Measurements from ENCODE around the gene TARBP2.

DNA sequence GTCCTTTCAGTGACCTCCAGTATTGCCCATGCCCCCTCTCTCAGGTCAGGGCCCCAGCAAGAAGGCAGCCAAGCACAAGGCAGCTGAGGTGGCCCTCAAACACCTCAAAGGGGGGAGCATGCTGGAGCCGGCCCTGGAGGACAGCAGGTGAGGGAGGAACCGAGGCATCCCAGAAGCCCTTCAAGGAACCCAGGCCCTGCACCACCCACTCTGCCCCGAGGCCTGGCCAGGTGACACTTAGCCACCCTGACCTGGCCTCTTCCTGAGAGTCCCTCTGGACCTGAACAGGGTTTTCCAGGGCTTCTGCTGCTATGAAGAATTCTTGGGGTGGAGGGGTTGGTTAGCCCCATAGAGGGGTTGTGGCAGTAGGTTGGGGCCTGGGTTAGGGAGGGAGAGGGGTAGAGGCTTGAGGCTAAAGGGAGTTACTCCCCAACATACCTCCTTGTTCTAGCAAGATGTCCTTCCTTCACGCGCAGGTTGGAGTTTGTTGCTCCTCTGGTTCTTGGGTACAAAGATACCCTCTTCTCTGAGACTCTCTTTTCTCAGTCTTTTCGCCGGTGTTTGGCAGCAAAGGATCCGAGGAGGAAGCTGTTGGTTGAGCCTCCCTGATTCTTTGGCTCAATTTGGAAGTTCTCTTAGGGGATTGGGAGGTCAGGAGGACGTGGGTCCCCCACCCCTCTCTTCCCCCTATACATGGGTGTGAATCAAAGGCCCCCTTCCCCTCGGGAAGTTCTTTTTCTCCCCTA lies 2.1 kb downstream of the TARBP2 start:
- TF ChIP-seq POLR2A (IDR thresholded peaks at IDR 0.05) (no peak), EP300 (IDR thresholded peaks at IDR 0.05) (no peak)
- TF ChIP-seq, protein P1, sequence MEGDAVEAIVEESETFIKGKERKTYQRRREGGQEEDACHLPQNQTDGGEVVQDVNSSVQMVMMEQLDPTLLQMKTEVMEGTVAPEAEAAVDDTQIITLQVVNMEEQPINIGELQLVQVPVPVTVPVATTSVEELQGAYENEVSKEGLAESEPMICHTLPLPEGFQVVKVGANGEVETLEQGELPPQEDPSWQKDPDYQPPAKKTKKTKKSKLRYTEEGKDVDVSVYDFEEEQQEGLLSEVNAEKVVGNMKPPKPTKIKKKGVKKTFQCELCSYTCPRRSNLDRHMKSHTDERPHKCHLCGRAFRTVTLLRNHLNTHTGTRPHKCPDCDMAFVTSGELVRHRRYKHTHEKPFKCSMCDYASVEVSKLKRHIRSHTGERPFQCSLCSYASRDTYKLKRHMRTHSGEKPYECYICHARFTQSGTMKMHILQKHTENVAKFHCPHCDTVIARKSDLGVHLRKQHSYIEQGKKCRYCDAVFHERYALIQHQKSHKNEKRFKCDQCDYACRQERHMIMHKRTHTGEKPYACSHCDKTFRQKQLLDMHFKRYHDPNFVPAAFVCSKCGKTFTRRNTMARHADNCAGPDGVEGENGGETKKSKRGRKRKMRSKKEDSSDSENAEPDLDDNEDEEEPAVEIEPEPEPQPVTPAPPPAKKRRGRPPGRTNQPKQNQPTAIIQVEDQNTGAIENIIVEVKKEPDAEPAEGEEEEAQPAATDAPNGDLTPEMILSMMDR (IDR thresholded peaks at IDR 0.05), result no peak

Measured in gastroesophageal sphincter (tissue), 3 donors.